NOMO-1 treated with dmso at 0.1 percent for 144 hours (cell line): ENCODE results near the gene ITPRIPL1.

ENCODE experiments used
- DNase-seq: peaks from one replicate; lab custom pipeline; 2025; ENCODE audit not compliant: unreplicated experiment; lab: John Stamatoyannopoulos, UW

The ITPRIPL1 gene

GRCh38 chr2:96353606-96354101 lies 28.5 kb downstream of the ITPRIPL1 start:
- DNase-seq: no peak

GRCh38 chr2:96354492-96354891 lies 29.4 kb downstream of the ITPRIPL1 start:
- no peak for DNase-seq

GRCh38 chr2:96356889-96357288 lies 31.8 kb downstream of the ITPRIPL1 start:
- no peak for DNase-seq

- DNase-seq: no peak
Observed at GRCh38 chr2:96359310-96359709, 34.2 kb downstream of the ITPRIPL1 start.

GRCh38 chr2:96359866-96360265 lies 34.7 kb downstream of the ITPRIPL1 start:
- DNase-seq: no peak

- DNase-seq: no peak
Observed at GRCh38 chr2:96361751-96362150, 36.6 kb downstream of the ITPRIPL1 start.

- DNase-seq: no peak
Observed at GRCh38 chr2:96369186-96369585, 44.1 kb downstream of the ITPRIPL1 start.

GRCh38 chr2:96374211-96374951 lies 49.3 kb downstream of the ITPRIPL1 start:
- DNase-seq: no peak
